Activated gamma-delta T cell (primary cell): ENCODE results near the gene AMFR.
"Not testable (repeated sequence)": the region's sequence is repeated elsewhere in the genome, so short reads cannot be mapped to it uniquely, and the experiment has no call there.

Source experiments
- DNase-seq: peaks from one replicate; lab custom pipeline; 2025; lab: John Stamatoyannopoulos, UW

AMFR gene

DNA sequence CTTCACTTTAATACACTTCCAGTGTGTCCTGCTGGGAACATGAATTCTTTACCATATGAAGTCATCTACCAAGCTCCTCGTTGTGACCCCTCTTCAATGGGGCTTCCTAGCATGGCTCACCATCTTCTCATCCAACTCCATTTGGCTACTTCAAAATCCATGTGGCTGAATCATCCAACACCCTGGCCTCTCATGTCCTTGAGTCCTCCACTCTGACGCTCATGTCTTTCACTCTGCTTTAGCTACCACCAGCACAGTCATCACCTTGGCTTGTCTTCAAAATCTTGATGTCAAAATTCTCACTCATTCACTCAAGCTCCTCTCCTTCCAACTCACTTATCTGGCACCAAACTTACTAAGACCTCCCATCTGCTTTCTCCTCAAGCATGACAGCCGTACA lies 35.8 kb downstream of the AMFR start:
- no peak for DNase-seq

DNA sequence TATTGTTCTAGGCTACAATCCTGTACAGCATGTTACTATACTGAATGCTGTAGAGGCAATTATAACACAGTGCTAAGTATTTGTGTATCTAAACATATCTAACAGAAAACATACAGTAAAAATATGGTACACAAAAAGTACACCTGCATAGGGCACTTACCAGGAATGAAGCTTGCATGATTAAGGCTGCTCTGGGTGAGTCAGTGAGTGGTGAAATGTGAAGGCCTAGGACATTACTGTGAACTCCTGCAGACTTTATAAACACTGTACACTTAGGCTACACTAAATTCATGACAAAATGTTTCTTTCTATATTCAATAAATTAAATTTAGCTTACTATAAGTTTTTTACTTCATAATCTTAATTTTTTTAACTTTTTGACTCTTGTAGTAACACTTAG lies 37.1 kb downstream of the AMFR start:
- DNase-seq: no peak

DNA sequence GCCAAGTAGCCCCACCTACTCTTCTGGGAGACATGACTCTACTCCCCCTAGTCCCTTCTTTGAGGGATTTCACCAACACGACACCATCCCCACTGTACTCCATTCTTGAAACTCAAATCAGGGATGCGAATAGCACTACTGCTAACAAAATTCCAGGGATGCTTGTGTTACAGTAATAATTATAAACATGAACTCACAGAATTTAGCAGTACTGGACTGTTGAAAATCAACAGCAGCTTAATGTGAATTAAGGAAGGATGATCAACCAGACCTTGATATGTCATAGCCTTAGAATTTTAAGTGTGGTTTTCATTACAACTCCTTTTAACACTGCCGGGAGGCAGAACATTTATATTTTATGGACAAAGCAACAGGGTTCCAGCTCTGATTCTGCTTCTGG lies 37.9 kb downstream of the AMFR start:
- DNase-seq: no peak

DNA sequence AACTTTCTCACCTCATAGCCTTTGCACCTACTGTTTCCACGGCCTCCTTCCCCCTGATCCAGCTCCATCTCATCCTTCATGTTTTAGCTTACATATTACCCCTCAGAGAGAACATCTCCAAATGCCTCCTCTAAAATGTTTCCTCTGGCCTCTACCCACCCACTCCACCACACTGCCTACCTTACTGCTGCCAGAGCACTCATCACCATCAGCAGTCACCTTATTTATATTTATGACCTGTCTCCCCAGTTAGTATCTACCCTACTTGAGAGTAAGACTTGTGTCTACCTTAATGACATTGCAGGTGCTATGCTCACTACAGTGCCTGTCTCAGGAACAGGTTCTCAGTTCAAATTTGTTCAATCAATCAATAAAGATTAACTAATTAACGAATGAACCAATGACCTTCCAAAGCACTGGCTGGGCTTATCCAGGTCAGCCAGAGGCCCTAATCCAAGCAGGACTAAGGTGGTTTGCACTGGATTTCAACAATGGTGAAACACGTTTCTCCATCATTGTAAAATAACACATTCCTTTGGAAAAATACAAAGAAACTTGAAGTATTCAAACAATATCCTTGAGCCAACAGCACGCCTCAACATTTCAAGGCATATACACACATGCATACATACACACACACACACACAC lies 41.1 kb downstream of the AMFR start:
- DNase-seq: no peak

DNA sequence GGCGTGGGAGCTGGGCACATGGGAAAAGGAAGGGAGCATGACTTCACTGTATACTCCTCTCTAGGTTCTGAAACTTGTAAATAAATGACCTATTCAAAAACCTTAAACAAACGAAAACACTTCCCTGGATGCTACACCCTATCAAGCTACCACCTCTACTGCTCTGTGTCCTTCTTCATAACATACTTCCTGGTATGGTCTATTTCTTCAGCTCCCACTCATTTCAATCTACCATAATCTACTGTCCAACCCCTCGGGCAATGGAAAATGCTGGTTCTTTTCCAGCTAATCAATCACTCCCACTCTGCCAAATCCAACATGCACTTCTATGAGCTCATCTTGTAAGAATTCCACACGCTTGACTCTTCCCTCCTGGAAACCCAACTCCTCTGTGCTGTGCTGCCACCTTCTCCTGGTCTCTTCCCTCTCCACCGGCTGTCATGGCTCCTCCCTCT lies 42.4 kb downstream of the AMFR start:
- no peak for DNase-seq

DNA sequence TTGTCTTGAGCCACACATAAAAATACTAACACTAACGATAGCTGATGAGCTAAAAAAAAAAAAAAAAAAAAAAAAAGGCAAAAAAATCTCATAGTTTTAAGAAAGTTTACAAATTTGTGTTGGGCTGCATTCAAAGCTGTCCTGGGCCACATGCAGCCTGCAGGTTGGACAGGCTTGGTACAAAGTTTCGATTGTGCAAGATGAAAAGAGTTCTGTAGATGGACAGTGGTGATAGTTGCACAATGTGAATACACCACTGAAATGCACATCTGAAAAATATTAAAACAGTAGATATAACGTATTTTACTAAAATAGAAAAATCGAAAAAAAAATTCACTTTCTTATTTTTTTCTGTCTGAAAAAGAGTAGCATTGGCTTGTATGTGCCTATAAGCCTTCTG lies 42.9 kb downstream of the AMFR start:
- DNase-seq: no peak

DNA sequence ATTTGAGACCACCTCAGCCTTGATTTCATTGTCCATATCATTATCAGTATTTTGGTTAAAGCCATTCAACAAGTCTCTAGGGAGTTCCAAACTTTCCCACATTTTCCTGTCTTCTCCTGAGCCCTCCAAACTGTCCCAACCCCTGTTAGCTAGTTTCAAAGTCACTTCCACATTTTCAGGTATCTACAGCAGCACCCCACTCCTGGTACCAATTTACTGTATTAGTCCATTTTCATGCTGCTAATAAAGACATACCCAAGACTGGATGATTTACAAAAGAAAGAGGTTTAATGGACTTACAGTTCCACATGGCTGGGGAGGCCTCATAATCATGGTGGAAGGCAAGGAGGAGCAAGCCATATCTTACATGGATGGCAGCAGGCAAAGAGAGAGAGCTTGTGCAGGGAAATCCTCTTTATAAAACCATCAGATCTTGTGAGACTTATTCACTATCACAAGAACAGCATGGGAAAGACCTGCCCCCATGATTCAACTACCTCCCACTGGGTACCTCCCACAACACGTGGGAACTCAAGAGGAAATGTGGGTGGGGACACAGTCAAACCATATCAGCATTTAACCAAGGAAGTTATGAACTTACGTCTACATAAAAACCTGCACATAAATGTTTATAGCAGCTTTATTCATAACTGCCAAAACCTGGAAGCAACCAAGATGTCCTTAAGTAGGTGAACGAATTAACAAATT lies 44.4 kb downstream of the AMFR start:
- DNase-seq: not testable (repeated sequence)

DNA sequence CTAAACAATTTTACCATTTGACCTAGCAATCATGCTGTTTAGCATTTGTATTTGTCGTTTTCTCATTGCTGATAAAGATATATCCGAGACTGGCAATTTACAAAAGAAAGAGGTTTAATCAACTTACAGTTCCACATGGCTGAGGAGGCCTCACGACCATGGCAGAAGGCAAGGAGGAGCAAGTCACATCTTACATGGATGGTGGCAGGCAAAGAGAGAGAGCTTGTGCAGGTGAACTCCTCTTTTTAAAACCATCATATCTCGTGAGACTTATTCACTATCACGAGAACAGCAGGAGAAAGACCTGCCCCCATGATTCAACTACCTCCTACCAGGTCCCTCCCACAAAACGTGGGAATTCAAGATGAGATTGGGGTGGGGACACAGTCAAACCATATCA lies 46.3 kb downstream of the AMFR start:
- DNase-seq: not testable (repeated sequence)

DNA sequence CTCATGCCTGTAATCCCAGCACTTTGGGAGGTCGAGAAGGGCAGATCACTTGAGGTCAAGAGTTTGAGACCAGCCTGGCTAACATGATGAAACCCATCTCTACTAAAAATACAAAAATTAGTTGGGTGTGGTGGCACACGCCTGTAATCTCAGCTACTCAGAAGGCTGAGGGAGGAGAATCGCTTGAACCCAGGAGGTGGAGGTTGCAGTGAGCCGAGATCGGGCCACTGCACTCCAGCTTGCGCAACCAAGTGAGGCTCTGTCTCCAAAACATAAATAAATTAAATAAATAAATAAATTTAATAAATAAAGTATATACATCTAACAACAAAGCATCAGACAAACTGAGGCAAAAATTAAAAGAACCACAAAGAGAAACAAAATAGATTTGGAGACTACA lies 49.6 kb downstream of the AMFR start:
- not testable (repeated sequence) for DNase-seq

DNA sequence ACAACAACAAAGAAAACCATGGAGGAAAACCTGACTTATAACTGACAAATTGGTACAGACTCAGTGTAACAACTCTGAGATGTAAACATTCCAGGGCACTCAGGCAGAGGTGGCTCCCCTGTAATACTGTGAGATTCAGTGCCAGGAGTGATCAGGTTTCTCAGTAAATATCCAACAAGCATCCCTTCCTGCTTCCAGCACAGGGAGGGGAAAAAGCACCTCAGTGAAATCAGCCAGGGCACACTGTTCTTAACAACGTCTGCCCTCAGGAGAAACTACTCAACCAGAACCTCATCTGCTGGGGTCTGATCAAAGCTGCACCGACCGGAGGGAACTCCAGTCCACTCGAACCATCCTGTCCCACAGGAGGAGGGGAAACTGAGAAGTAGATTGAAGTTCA lies 52.3 kb downstream of the AMFR start:
- DNase-seq: no peak

DNA sequence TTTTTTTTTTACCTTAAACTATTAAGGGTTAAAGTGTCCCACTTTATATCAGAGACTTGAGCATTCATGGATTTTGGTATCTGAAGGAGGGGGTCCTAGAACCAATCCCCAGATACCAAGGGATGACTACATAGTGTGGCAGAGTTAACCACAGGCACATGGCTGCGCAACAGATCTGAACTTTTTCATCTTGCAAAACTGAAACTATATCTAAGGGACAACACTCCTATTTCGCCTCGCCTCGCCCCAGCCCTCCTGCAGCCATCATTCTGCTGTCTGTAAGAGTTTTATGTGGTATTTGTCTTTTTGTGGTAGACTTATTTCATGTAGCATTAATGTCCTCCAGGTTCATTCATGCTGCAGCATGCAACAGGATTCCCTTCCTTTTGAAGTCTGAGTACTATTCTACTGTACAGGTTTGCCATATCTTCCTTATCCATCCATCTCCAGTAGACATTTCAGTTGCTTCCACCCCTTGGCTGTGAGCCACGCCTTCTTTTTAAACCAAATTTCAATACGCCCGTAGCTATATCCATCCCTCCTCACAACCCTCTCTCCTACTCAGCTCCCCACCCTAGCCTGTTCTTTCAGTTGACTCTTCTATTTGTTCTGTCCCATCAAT lies 53.2 kb downstream of the AMFR start:
- DNase-seq: no peak

DNA sequence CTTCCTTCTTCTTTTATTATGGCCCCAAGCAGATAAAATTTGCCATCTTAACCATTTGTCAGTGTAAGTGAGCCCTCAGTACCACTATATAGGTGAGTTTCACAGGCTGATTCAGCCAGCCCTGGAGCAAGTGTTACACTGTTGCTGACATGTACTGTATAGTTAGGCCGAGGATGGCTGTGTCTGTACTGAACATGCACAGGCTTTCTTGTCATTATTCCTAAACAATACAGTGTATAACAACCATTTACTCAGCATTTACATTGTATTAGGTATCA lies 53.7 kb downstream of the AMFR start:
- no peak for DNase-seq

DNA sequence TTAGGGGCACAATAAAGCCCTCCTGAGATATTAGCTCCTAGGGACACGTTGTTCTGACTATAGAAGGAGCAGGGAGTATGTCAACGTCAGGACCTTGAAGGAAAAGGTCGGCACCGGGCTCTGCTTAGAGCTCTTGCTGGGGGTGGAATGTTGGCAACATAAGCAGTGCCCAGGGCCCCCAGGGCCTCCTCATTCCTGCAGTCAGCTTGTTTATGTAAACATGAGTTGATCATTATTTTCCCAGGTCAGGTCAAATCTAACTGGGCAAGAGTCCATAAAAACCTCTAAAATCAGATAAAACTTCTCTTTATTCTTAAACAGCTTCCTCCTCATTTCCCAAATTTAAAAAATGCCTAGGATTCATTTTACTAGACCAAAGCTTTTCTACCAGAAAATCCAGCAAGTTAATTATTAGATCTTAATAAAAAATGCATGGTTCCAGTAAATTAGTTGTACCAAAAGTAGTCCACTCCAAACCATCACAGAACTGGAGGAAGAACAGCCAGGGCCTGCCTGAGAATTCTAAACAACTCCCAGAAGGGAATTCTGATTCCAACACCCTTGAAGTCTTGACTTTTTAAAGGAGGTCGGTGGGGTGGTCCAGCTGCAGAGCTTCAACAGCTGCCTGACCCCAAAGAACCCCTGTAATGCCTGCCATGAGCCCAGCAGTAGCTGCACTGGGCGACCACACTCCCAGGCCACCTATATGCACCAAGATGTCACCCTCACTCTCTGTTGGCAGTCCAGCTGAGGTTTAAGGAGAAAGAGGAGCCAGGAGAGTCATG lies 54.3 kb downstream of the AMFR start:
- DNase-seq: no peak

DNA sequence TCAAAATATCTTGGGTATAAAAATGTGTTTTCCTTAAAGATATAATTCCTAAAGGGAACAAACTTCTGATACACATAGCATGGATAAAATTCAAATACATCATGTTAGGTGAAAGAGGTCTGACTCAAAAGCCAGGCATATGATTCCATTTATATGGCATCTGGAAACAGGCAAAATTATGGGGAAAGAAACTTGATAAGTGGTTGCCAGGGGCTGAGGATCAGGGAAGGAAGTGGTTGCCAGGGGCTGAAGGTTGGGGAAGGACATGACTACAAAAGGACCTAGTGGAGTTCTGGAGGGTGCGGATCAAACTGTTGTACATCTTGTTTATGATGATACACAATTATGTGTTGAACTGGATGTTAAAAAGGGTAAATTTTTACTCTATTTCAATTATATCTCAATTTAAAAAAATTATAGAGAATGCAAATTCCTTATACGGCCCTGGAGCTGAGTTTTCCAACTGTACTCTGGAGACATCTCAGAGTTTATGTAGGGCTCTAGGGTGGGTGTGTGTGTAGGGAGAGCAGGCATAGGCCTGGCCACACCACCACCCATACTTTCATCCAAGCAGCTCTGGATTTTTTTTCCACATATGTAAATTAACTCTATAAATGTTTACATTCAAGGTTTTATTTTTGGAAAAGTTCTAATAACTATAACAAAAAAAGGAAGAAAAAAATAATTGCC lies 55.0 kb downstream of the AMFR start:
- no peak for DNase-seq

DNA sequence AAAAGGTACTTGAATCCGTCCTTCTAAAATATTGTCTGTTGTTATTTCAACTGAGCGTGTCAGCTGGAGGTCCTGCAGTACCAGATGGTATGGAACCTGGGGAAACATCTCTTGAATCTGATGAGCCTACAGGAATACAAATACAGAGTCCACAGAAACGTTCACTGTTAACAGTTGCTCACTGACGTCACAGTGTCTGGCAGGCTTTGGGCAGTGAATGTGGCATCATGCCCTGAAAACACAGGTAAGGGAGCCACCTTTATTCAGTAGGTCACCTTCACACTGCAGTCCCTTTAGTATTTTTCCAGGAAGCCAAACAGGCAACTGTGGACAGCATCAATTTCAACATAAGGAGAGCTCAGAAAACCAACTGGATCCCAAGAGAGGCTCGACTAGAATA lies 56.1 kb downstream of the AMFR start:
- DNase-seq: no peak

DNA sequence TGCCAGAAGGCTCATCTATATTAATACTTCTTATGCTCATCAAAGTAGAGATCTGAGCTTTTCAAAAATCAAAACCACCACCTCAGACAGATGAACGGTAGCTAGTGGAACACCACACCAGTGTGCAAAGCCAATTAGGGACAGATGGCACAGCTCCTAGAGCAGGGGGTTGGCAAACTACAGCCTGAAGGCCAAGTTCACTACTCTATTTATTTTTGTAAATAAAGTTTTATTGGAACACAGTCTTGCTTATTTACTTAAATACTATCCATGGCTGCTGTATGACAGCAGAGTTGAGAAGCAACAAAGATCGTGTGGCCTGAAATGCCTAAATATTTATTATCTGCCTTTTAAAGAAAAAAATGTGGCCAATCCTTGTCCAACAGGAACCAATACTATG lies 56.8 kb downstream of the AMFR start:
- no peak for DNase-seq

DNA sequence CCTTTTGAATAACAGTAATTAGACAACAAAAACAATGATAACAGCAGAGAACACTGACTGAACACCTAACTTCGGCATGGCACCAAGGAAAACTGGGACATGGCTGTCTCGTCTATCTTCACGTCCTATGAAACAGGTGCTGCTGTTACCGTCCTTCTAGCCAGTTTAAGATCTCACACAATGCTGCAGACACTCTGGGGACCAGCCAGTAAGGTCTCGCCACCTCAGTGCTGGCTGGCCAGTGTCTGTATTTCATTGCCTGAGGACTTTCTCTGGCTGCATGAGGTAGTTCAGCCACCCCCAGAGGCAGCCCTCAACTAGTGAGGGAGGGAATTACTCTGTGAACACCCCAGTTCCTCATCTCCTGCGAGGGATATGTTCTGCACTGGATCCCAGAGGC lies 57.6 kb downstream of the AMFR start:
- no peak for DNase-seq

DNA sequence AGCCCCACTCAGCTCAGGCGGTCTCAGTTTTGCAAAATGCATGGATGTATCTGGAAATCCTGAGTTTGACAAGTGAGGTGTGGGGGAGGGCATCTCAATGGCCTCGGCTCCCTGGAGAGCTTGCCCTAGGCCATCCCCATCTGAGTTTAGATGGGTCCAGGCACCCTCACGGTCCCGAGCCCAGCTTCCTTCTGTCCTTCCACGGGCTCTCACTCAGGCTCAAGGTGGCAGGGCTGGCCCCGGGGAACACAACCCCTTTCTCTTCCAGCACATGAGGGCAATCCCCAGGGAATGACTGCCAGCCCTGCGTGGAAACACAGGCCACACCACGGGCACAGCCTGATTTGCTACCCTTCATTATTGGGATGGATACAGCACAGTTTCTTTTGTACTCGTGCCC lies 58.4 kb downstream of the AMFR start:
- no peak for DNase-seq

DNA sequence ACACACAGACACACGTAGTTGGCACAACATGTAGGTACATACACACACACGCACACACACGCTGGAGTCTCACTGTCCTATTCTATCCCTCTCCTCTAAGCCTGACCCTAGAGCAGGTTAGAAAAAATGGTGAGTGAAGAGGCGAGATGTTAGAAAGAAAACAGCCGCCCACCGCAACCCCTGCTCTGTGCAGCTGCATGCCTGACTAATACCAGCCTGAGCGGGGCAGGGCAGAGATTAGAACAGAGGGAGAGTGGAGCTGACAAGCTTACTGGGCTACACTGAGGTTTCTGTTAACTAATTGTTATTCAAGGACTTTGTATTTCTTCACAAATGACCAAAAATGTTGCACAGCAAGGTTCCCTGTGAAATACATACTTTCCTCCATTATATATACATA lies 59.8 kb downstream of the AMFR start:
- DNase-seq: no peak

DNA sequence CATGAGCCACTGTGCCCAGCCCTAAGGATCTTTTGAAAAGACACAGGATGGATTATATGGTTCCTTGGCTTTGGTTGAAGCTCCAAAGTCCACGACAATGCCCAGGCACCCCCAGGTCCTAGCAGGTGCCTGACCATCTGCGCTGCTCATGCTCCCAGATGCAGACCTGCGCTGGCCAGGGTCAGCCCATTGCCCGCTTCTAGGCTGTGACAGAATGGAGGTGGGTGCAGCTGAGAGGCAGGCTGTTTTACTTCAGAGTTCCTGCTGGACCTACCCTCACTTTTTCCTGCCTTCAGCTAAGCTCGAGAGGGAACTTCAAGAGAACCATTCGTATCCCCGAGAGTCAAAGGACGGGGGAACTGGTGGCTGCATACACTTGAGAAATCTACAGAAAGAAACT lies 60.5 kb downstream of the AMFR start:
- no peak for DNase-seq

DNA sequence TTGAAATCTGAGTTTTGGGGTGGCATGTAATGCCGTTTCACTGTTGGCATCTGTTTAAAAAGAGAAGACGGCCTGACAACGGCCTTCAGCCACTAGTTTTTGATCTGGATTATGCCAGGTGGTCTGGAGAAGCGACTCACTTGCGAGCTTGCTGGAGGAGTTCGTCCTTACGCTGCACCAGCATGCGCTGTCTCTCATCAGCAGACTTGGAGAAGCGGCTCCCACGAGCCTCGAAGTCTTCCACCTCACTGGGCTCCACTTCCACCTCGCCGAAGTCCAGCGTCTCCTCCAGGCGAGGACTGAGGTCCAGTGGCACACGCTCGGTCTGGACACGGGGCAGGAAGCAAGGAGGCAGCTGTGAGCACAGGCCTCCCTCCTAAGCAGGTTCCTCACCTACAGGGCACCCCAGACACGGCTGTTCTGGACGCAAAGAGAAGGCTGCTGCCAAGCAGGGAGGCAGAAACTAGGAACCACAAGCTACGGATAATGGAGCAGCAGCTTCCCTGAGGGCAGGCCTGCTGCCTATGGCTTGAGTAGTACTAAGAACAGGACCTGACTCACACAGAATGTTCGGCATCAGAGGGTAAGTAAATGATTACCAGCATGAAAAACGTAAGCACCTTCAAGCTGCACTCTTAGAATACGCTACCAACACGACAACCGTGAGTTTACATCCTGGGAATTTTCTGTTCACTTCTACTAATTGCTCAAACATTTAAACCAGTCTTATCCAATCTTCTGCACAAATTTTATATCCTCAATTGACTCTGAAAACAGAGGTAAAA lies 61.4 kb downstream of the AMFR start:
- no peak for DNase-seq
